Subcutaneous abdominal adipose tissue (tissue), 5 donors: ENCODE measurements around the gene RAB20.

Experiments
- H3K27ac ChIP-seq: one replicate; pipeline ENCODE4 v1.7.0; 2013; ENCODE audit warnings: low read depth, mild to moderate bottlenecking, inconsistent platforms, low read length, moderate library complexity
- H3K27me3 ChIP-seq, 5 donors: one replicate each; pipeline ENCODE4 v1.7.0; 2013; ENCODE audit warnings: low read length in 5 of 5, inconsistent platforms in 1 of 5; ENCODE audit not compliant: control insufficient read depth in 5 of 5, insufficient read depth in 4 of 5
- H3K36me3 ChIP-seq, 5 donors: one replicate each; pipeline ENCODE4 v1.7.0; 2013; ENCODE audit warnings: low read length in 5 of 5; ENCODE audit not compliant: control insufficient read depth in 5 of 5, insufficient read depth in 5 of 5
- H3K4me1 ChIP-seq, 5 donors: one replicate each; pipeline ENCODE4 v1.7.0; 2013; ENCODE audit warnings: low read length in 5 of 5, mild to moderate bottlenecking in 3 of 5, moderate library complexity in 1 of 5; ENCODE audit not compliant: control insufficient read depth in 5 of 5, insufficient read depth in 5 of 5
- H3K4me3 ChIP-seq, 5 donors: one replicate each; pipeline ENCODE4 v1.7.0; 2013; ENCODE audit warnings: low read length in 5 of 5, low read depth in 1 of 5
- H3K9ac ChIP-seq, 5 donors: one replicate each; pipeline ENCODE4 v1.7.0; 2013; ENCODE audit warnings: low read length in 5 of 5, mild to moderate bottlenecking in 4 of 5, moderate library complexity in 3 of 5
- H3K9me3 ChIP-seq, 5 donors: one replicate each; pipeline ENCODE4 v1.7.0; 2013; ENCODE audit warnings: low read length in 5 of 5; ENCODE audit not compliant: control insufficient read depth in 5 of 5
- donor health status: healthy.
- donor health status: healthy.
- donor health status: healthy.
- donor health status: healthy.
- donor health status: healthy.

The RAB20 gene

DNA sequence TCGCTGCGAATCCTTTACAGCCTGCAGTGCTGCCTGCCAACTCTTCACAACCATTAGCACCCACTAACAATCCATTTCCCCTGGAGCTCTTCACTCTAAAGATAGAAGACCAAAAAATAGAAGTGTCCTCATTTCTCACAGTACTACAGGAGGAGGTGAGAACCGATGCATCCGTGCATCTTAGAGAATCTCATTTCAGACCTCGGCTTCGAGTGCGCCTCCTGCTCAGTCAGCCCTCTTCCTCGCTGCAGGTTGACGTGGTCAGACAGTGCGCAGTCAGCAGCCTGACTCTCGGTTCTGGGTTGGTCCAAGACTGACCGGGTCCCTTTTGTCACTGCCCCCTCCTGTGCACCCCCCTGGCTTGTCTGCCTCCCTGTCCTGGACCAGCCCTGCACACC lies 85.3 kb downstream of the RAB20 start:
- peaks cover 2 to 34% (median 28%) of the 10 kb centered on the region in 5 donors for H3K4me1 ChIP-seq
- H3K9me3 ChIP-seq = no peaks in the 10 kb centered on the region
- H3K9ac ChIP-seq = no peak overlapping the region
- H3K4me3 ChIP-seq = no peak overlapping the region
- no peak overlapping the region for H3K27ac ChIP-seq
- peaks cover 3 to 91% (median 83%) of the 10 kb centered on the region in 5 donors for H3K36me3 ChIP-seq
- H3K27me3 ChIP-seq = no peaks in the 10 kb centered on the region

- H3K27me3 ChIP-seq = no peaks in the 10 kb centered on the region
- H3K9ac ChIP-seq = no peak overlapping the region
- H3K36me3 ChIP-seq = peaks cover 3 to 92% (median 84%) of the 10 kb centered on the region in 5 donors
- H3K4me1 ChIP-seq = peaks cover 4 to 38% (median 33%) of the 10 kb centered on the region in 5 donors
- no peaks in the 10 kb centered on the region for H3K9me3 ChIP-seq
- no peak overlapping the region for H3K27ac ChIP-seq
- H3K4me3 ChIP-seq = no peak overlapping the region
Observed at GRCh38 chr13:110475550-110476219, 85.8 kb downstream of the RAB20 start.

GRCh38 chr13:110475117-110475516 lies 86.4 kb downstream of the RAB20 start:
- no peaks in the 10 kb centered on the region for H3K27me3 ChIP-seq
- H3K9me3 ChIP-seq = no peaks in the 10 kb centered on the region
- H3K36me3 ChIP-seq = peaks cover 3 to 92% (median 84%) of the 10 kb centered on the region in 5 donors
- peaks cover 4 to 44% (median 34%) of the 10 kb centered on the region in 5 donors for H3K4me1 ChIP-seq
- H3K4me3 ChIP-seq = no peak overlapping the region
- H3K27ac ChIP-seq = no peak overlapping the region
- H3K9ac ChIP-seq = no peak overlapping the region

DNA sequence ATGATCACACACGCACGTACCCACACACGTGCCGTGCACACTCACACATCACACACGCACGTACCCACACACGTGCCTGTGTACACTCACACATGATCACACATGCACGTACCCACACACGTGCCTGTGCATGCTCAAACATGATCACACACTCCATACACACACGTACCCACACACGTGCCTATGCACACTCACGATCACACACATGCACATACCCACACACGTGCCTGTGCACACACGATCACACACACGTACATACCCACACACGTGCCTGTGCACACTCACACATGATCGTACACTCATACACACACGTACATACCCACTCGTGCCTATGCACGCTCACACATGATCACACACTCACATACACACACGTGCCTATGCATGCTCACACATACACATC lies 86.8 kb downstream of the RAB20 start:
- H3K27me3 ChIP-seq = no peaks in the 10 kb centered on the region
- peaks cover 4 to 45% (median 31%) of the 10 kb centered on the region in 5 donors for H3K4me1 ChIP-seq
- no peak overlapping the region for H3K27ac ChIP-seq
- H3K9me3 ChIP-seq = no peaks in the 10 kb centered on the region
- no peak overlapping the region for H3K9ac ChIP-seq
- H3K4me3 ChIP-seq = no peak overlapping the region
- peaks cover 3 to 91% (median 83%) of the 10 kb centered on the region in 5 donors for H3K36me3 ChIP-seq
